ENCODE measurements around the gene MAOA. TPM values are rescaled to one million over a fixed set of nuclear protein-coding genes. Genes with fewer than 3 reads are reported as not detected.
"Not testable (repeated sequence)": the region's sequence is repeated elsewhere in the genome, so short reads cannot be mapped to it uniquely, and the experiment has no call there.

Gene MAOA
- total RNA-seq = 10 to 100 TPM in 1 of 2 donors, 1 to 10 TPM in 1; 4.5 to 20.4 TPM

DNA sequence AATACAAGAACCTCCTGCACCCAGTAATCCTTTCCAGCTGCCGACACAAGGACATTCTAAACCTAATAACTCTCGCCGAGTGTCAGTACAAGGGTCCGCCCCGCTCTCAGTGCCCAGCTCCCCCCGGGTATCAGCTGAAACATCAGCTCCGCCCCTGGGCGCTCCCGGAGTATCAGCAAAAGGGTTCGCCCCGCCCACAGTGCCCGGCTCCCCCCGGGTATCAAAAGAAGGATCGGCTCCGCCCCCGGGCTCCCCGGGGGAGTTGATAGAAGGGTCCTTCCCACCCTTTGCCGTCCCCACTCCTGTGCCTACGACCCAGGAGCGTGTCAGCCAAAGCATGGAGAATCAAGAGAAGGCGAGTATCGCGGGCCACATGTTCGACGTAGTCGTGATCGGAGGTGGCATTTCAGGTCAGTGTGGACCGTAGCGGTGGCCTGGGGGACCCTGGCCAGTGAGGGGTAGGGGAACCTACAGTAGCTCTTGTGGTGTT, at the start of gene MAOA:
MAOA (plus strand) TSS at position 295 of the 490 bp plus-strand sequence; CDS start at position 338, 43 bp downstream.
- no peaks in the 10 kb centered on the region for H3K27me3 Mint-ChIP-seq
- no peak for ATAC-seq (replicated peaks)
- H3K27ac Mint-ChIP-seq = peak within 1 kb of the TSS; percentile 73
- H3K4me1 Mint-ChIP-seq = no peaks in the 10 kb centered on the region
- no peaks in the 10 kb centered on the region for H3K36me3 Mint-ChIP-seq (ENCODE audit: low read depth)
- no peaks in the 10 kb centered on the region for H3K9me3 Mint-ChIP-seq
- H3K4me3 Mint-ChIP-seq = peak within 1 kb of the TSS; percentile 91

DNA sequence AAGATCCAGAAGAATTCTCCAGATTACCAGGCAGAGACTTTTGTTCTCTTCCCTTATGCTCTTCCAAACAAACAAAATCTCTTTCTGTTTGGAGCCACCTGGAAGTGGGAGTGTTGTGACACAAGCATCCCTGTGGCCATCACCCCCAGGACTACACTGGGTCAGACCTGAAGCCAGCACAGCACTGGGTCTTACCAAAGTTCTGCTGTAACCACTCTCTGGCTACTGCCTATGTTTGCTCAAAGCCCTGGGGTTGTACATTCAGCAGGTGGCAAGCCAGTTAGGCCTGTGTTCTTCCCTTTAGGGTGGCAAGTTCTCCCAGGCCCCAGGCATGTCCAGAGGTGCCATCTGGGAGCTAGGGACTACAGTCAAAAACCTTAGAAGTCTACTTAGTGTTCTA, 43.7 kb upstream of the MAOA start:
- no peaks in the 10 kb centered on the region for H3K4me1 Mint-ChIP-seq
- no peak overlapping the region for H3K27ac Mint-ChIP-seq
- no peak for ATAC-seq (replicated peaks)
- peaks cover 10% of the 10 kb centered on the region for H3K27me3 Mint-ChIP-seq
- H3K4me3 Mint-ChIP-seq = no peak overlapping the region
- no peaks in the 10 kb centered on the region for H3K36me3 Mint-ChIP-seq (ENCODE audit: low read depth)
- H3K9me3 Mint-ChIP-seq = no peaks in the 10 kb centered on the region

DNA sequence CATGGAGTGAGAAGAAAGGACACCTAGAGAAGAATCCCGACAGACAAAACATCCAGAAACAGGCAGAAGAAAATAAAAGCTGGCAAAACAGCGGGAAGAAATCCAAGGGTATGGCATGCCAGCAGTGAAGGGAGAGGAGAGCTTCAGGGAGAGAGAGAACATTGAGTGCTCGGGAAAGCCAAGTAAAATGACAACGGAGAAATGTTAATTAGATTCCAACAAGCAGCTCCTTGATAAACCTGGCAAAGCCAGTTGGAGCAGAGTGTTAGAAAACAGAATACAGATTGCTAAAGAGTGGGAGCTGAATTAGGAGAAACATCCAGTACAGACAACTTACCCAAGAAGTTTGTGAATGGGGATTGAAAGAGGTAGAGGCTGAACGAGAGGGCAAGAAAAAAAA, 40.4 kb upstream of the MAOA start:
- no peaks in the 10 kb centered on the region for H3K36me3 Mint-ChIP-seq (ENCODE audit: low read depth)
- H3K27ac Mint-ChIP-seq = no peak overlapping the region
- ATAC-seq (replicated peaks) = no peak
- no peaks in the 10 kb centered on the region for H3K9me3 Mint-ChIP-seq
- H3K4me3 Mint-ChIP-seq = no peak overlapping the region
- H3K27me3 Mint-ChIP-seq = peaks cover 10% of the 10 kb centered on the region
- H3K4me1 Mint-ChIP-seq = no peaks in the 10 kb centered on the region

DNA sequence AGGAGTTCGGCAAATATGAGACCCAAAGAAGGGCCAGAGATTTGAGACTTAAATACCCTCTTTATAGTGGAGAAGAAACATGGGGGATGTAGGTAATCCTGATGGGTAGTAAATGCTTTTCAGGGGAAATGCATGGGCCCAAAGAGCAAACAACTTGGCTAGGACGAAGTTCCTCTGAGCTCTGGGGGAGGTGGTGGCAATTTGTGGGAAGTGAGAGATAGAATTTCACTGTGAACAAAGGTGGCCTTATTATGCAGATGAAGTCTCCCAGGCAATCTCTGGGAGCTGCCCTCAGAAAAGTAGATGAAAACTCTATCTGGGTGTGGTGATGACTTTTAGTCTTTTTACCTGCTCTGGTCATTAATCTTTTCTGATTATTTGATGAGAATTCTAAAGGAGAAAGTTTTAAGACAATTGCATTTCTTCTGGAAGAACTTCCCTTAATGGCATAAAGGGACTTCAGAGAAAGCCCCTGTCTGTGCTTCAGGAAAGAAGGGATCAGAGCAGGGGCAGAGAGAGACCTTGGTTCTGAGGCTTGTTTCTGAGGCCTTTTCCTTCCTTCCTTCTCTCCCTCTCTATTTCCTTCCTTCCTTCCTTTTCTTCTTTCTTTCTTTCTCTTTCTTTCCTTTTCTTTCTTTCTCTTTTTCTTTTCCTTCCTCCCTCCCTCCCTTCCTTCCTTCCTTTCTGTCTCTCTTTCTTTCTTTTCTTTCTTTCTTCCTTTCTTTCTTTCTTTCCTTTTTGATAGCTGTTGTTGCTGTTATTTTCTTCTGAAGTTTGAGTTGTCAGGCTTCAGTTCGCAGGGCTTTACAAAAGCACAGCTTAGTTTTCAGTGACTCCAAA, 37.5 kb upstream of the MAOA start:
- no peaks in the 10 kb centered on the region for H3K9me3 Mint-ChIP-seq
- H3K27ac Mint-ChIP-seq = no peak overlapping the region
- H3K27me3 Mint-ChIP-seq = peaks cover 10% of the 10 kb centered on the region
- H3K4me3 Mint-ChIP-seq = no peak overlapping the region
- no peak for ATAC-seq (replicated peaks)
- no peaks in the 10 kb centered on the region for H3K4me1 Mint-ChIP-seq
- H3K36me3 Mint-ChIP-seq (ENCODE audit: low read depth) = no peaks in the 10 kb centered on the region

DNA sequence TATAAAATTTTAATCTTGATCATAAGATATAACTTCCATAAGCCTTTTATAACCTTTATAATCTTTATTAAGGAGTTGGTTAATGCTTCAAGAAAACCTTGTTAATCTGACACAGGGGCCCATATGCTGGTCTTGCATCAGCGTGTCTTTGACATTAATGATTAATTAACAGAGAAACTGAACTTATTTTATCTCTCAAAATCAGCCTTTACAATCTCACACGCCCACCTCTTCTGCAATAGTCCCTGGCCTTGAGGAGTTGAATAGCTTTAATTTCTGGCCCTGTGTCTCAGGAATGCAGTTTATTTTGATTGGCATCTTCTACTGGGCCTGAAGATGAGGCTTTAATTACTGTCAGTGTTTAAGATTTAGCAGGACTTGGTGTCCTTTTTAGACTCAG, 36.2 kb upstream of the MAOA start:
- H3K27me3 Mint-ChIP-seq = peaks cover 13% of the 10 kb centered on the region
- not testable (repeated sequence) for H3K9me3 Mint-ChIP-seq; H3K27ac Mint-ChIP-seq; H3K4me1 Mint-ChIP-seq; H3K36me3 Mint-ChIP-seq (ENCODE audit: low read depth); H3K4me3 Mint-ChIP-seq; ATAC-seq (replicated peaks)

DNA sequence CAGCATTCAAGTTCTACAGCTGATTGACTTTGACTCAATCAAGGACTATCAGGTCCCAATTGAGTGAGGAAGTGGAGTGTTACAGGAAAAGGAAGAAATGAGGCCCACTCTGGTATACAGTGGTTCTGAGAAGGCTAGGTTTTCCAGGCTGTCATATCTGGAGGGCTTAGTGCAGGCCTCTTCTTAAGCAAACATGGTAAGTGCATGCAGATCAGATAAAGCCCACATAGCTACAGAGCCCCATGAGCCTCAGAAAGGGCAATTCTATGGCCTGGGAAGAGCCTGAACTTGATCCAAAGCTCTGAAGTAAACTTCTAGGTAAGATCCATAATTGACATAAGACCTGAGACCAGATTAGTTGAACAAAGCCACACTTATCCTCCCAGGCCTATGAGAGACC, 29.0 kb upstream of the MAOA start:
- peak; percentile 16 for ATAC-seq (replicated peaks)
- Mint-ChIP-seq H3K9me3 (no peaks in the 10 kb centered on the region), H3K4me1 (no peaks in the 10 kb centered on the region), H3K27me3 (peaks cover 3% of the 10 kb centered on the region), H3K36me3 (ENCODE audit: low read depth) (no peaks in the 10 kb centered on the region), H3K27ac (peak overlapping the region; percentile 83), H3K4me3 (peak overlapping the region; percentile 45)

DNA sequence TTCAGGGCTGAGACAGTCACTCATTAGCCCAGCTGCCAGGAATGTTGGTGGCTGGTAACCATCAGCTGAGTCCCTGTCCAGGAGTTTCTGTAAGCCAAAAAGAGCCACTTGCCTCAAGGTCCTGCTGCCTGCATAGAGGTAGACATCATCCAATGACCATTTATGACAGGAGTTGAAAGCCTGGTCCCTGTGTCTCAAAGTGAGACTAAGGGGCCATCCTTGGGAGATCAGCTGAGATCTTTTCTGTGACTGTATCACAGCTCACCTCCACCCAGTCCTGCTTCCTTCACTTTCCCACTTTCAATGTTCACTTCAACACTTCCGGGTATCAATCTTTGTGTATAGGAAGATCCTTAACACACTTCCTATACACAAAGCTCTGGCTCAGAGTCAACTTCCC, 28.4 kb upstream of the MAOA start:
- Mint-ChIP-seq H3K27me3 (peaks cover 3% of the 10 kb centered on the region), H3K4me3 (peak overlapping the region; percentile 45)
- peak; percentile 69 for ATAC-seq (replicated peaks)

DNA sequence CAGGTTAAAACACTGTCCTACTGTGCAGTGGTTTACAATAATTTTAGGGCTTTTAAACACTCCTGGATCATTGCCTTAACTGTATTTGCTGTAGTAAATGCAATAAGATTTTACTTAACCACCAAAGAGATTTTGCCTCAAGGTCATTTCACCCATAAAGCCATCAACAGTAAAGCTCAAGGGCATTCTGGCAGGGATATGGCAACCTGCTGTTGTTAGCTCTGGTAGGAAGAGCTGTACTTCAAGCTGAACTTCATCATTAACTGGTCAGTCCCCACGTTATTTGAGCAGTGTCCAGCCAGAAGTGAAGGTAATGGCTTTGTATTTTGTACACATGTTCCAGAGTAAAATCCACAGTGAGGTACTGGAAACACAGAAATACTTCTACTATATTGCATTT, 26.9 kb upstream of the MAOA start:
- no peak for ATAC-seq (replicated peaks)
- Mint-ChIP-seq H3K36me3 (ENCODE audit: low read depth) (no peaks in the 10 kb centered on the region), H3K4me3 (no peak overlapping the region), H3K9me3 (no peaks in the 10 kb centered on the region), H3K27ac (no peak overlapping the region), H3K4me1 (no peaks in the 10 kb centered on the region), H3K27me3 (peaks cover 2% of the 10 kb centered on the region)

More for the DNA sequence above, 28.4 kb upstream of the MAOA start:
- no peaks in the 10 kb centered on the region for H3K4me1 Mint-ChIP-seq
- H3K27ac Mint-ChIP-seq = peak overlapping the region; percentile 83
- no peaks in the 10 kb centered on the region for H3K36me3 Mint-ChIP-seq (ENCODE audit: low read depth)
- H3K9me3 Mint-ChIP-seq = no peaks in the 10 kb centered on the region

DNA sequence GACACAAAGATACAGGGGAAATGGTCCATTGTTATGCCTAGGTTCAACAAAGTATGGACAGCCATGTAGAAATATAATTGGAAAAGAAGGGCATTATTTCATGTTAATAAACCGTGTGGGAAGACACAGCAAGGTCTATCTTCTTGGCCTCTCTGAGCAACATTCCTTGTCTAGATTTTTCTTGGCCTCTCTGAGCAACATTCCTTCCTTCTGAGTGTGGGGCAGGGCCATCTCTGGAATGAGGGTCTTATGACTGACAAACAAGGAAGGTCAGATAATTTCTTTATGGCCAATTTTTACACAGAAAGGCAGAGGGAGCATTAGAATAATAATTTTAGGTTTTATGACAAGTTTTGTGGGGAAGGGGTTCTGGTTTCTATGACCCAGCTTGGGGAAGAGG, 24.3 kb upstream of the MAOA start:
- Mint-ChIP-seq H3K9me3 (no peaks in the 10 kb centered on the region), H3K27ac (no peak overlapping the region), H3K36me3 (ENCODE audit: low read depth) (no peaks in the 10 kb centered on the region), H3K4me3 (no peak overlapping the region), H3K4me1 (no peaks in the 10 kb centered on the region), H3K27me3 (peaks cover 4% of the 10 kb centered on the region)
- no peak for ATAC-seq (replicated peaks)

DNA sequence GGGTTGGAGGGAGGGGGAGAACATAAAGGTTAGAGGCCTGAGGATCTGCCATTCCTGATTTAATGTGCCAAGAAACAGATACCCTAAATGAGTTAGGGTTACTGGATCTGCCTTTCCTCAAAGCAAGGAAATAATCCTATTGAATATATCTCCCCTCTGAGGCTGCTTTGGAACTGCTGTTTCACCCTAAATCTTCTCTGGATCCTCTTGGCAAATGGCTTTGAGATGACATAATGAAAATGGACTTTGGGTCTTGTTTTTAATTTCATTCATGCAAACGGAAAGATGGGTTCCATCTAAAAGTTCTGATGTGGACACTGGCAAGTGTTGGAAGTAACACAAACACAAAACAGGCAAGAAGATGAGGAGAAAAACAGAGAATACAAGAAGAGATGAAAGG, 23.0 kb upstream of the MAOA start:
- H3K27me3 Mint-ChIP-seq = peaks cover 7% of the 10 kb centered on the region
- H3K36me3 Mint-ChIP-seq (ENCODE audit: low read depth) = no peaks in the 10 kb centered on the region
- no peaks in the 10 kb centered on the region for H3K4me1 Mint-ChIP-seq
- H3K9me3 Mint-ChIP-seq = no peaks in the 10 kb centered on the region
- no peak overlapping the region for H3K4me3 Mint-ChIP-seq
- ATAC-seq (replicated peaks) = no peak
- no peak overlapping the region for H3K27ac Mint-ChIP-seq

DNA sequence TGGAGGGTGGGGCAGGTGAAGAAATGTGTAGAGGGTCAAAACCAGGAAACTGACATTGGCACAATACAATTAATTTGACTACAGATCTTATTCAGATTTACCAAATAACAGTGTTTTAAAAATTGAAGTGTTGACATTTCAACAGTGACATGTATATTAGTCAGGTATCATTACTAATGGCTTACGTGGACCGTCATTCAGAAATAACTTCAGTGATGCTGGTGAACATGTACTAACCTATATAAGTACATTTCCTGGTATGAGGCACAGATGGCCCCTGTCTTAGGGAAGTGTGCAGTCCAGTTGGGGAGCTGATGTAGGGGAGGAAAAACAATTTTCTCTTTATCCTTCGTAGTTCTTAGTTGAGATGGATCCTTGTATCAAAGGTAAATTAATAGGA, 22.3 kb upstream of the MAOA start:
- Mint-ChIP-seq H3K27ac (no peak overlapping the region), H3K36me3 (ENCODE audit: low read depth) (no peaks in the 10 kb centered on the region)

DNA sequence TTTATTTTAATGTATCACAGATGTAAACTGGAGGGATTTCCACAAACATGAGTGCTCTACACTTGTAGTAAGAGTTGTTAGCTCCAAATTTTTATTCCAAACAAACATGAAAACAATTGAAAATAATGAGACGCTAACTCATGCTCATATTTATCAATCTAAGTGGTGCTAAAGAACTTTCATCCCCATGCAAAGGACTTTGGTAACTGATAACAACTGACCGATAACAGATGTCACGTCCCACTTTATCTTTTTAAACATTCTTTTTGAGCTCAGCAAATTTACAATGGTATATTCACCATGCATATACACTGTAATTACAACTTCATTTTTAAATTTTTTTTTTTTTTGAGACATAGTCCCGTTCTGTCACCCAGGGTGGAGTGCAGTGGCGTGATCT, 15.6 kb upstream of the MAOA start:
- H3K27me3 Mint-ChIP-seq = peaks cover 8% of the 10 kb centered on the region
- no peak for ATAC-seq (replicated peaks)

More for the DNA sequence above, 22.3 kb upstream of the MAOA start:
- H3K4me1 Mint-ChIP-seq = no peaks in the 10 kb centered on the region
- no peak for ATAC-seq (replicated peaks)
- H3K4me3 Mint-ChIP-seq = no peak overlapping the region
- peaks cover 8% of the 10 kb centered on the region for H3K27me3 Mint-ChIP-seq
- no peaks in the 10 kb centered on the region for H3K9me3 Mint-ChIP-seq

DNA sequence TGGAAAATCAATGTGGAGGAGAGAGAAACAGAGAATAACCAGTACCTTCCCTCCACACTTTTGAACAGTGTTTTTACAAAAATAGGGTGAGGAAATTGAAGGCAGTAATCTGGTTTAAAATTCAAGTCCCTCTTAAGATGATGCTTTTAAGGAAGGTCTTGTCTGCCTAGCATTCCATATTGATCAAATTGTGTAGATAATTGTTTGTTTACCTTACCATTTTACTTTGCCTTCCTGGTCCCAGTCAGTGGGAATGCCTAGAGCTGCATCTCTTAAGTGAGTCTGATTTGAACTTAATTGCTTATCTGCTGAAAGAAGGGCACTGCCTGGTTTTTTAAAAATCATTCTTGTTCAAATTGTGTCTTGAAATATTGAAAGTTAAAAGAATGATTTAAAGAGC, 14.4 kb upstream of the MAOA start:
- H3K36me3 Mint-ChIP-seq (ENCODE audit: low read depth) = no peaks in the 10 kb centered on the region
- no peaks in the 10 kb centered on the region for H3K9me3 Mint-ChIP-seq
- H3K27ac Mint-ChIP-seq = no peak overlapping the region
- no peaks in the 10 kb centered on the region for H3K4me1 Mint-ChIP-seq
- H3K4me3 Mint-ChIP-seq = no peak overlapping the region
- ATAC-seq (replicated peaks) = no peak
- peaks cover 4% of the 10 kb centered on the region for H3K27me3 Mint-ChIP-seq

More for the DNA sequence above, 15.6 kb upstream of the MAOA start:
- H3K4me3 Mint-ChIP-seq = no peak overlapping the region
- no peaks in the 10 kb centered on the region for H3K9me3 Mint-ChIP-seq
- H3K27ac Mint-ChIP-seq = no peak overlapping the region
- no peaks in the 10 kb centered on the region for H3K36me3 Mint-ChIP-seq (ENCODE audit: low read depth)
- H3K4me1 Mint-ChIP-seq = no peaks in the 10 kb centered on the region

DNA sequence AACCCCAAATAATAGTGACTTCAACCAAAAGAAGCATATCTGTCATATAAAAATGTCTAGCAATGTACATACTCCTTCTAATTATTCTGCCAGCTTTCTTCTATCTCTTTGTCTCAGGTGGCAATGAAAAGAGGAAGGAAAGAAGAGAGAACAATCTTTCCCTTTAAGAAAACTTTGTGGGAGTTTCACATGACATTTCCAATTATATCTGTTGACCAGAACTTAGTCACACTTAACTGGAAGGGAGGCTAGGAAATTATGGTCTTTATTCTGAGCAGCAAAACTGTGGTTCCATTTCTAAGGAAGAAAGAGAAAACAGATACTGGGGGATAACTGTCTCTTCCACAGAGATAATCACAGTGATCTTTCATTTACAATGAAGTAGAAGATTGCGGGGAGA, 12.9 kb upstream of the MAOA start:
- ATAC-seq (replicated peaks) = peak; percentile 19
- H3K9me3 Mint-ChIP-seq = no peaks in the 10 kb centered on the region
- no peaks in the 10 kb centered on the region for H3K36me3 Mint-ChIP-seq (ENCODE audit: low read depth)
- peak overlapping the region; percentile 37 for H3K4me3 Mint-ChIP-seq
- H3K27ac Mint-ChIP-seq = peak overlapping the region; percentile 58
- H3K27me3 Mint-ChIP-seq = peaks cover under 1% of the 10 kb centered on the region
- H3K4me1 Mint-ChIP-seq = no peaks in the 10 kb centered on the region

DNA sequence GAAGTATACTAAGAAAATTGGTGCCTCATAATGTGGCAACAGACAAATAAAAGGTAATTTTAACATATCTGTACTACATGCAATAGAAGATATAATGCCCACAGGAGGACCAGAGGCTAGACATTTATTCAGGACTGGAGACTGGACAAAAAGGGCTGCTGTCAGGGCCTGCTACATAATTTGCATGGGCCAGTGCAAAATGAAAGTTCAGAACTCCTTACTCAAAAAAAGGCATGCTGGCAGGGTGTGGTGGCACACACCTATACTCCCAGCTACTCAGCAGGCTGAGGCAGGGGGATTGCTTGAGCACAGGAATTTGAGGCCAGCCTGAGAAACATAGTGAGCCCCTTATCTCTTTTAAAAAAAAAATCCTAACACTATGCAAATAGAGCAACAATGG, 12.4 kb upstream of the MAOA start:
- peak overlapping the region; percentile 58 for H3K27ac Mint-ChIP-seq

More for the DNA sequence above, 12.4 kb upstream of the MAOA start:
- Mint-ChIP-seq H3K27me3 (no peaks in the 10 kb centered on the region), H3K36me3 (ENCODE audit: low read depth) (no peaks in the 10 kb centered on the region), H3K9me3 (no peaks in the 10 kb centered on the region), H3K4me3 (peak overlapping the region; percentile 37), H3K4me1 (no peaks in the 10 kb centered on the region)
- peak; percentile 31 for ATAC-seq (replicated peaks)

All from activated T-helper 17 cell treated with anti-CD3 and anti-CD28 coated beads, Interleukin-2, amount 50 U/mL, for 72 hours (primary cell).